Hepatocyte (in vitro differentiated cells): Measurements from ENCODE around the gene DNMT3A. TPM values are rescaled to one million over a fixed set of nuclear protein-coding genes. Genes with fewer than 3 reads are reported as not detected.

Experiments
- DNase-seq: peaks from one replicate; pipeline ENCODE4 v3.0.0-alpha.2; 2016; ENCODE audit warnings: low spot score
- H2AFZ ChIP-seq: fragments of 200-600 bp; sonication (generic); 2 replicates; pipeline ENCODE4 v1.6.0; 2016; ENCODE audit warnings: antibody characterized with exemption, mild to moderate bottlenecking
- H3K27ac ChIP-seq: fragments of 200-600 bp; sonication (generic); 2 replicates; pipeline ENCODE4 v1.5.1; 2016; ENCODE audit warnings: mild to moderate bottlenecking
- H3K27me3 ChIP-seq: fragments of 200-600 bp; sonication (generic); 2 replicates; pipeline ENCODE4 v1.6.1; 2016
- H3K36me3 ChIP-seq: fragments of 200-600 bp; sonication (generic); replicated peaks from 2 replicates; pipeline ENCODE4 v1.5.1; 2016; ENCODE audit warnings: low read depth; ENCODE audit not compliant: insufficient read depth
- H3K4me1 ChIP-seq: fragments of 200-600 bp; sonication (generic); 2 replicates; pipeline ENCODE4 v1.5.1; 2016; ENCODE audit warnings: mild to moderate bottlenecking, moderate library complexity; ENCODE audit not compliant: insufficient read depth
- H3K4me2 ChIP-seq: fragments of 200-600 bp; sonication (generic); 2 replicates; pipeline ENCODE4 v1.6.0; 2016
- H3K4me3 ChIP-seq: fragments of 200-600 bp; sonication (generic); 2 replicates; pipeline ENCODE4 v1.5.1; 2016; ENCODE audit warnings: mild to moderate bottlenecking
- H3K79me2 ChIP-seq: fragments of 200-600 bp; sonication (generic); 2 replicates; pipeline ENCODE4 v1.6.0; 2017; ENCODE audit warnings: mild to moderate bottlenecking
- H3K9me2 ChIP-seq: fragments of 200-600 bp; sonication (generic); replicated peaks from 2 replicates; pipeline ENCODE4 v1.6.0; 2017; ENCODE audit warnings: mild to moderate bottlenecking; ENCODE audit not compliant: insufficient read depth
- H3K9me3 ChIP-seq: fragments of 200-600 bp; sonication (generic); 2 replicates; pipeline ENCODE4 v1.5.1; 2016; ENCODE audit warnings: low read depth, mild to moderate bottlenecking
- H4K20me1 ChIP-seq: fragments of 200-600 bp; sonication (generic); 2 replicates; pipeline ENCODE4 v1.6.0; 2016; ENCODE audit warnings: mild to moderate bottlenecking; ENCODE audit not compliant: insufficient read depth, poor library complexity, severe bottlenecking
- CTCF ChIP-seq: fragments of 200-600 bp; sonication (generic); IDR thresholded peaks from 2 replicates; pipeline ENCODE4 v1.5.1; 2016; ENCODE audit warnings: antibody characterized with exemption, mild to moderate bottlenecking; ENCODE audit not compliant: poor library complexity
- EZH2 ChIP-seq: fragments of 200-600 bp; sonication (generic); IDR thresholded peaks from 2 replicates; pipeline ENCODE4 v1.6.1; 2016; ENCODE audit warnings: antibody characterized with exemption, mild to moderate bottlenecking, borderline replicate concordance
- EZH2phosphoT487 ChIP-seq: fragments of 200-600 bp; sonication (generic); IDR thresholded peaks from one replicate; pipeline ENCODE4 v1.6.1; 2018; ENCODE audit warnings: antibody characterized with exemption, mild to moderate bottlenecking, low read depth, moderate library complexity; ENCODE audit not compliant: unreplicated experiment, severe bottlenecking
- WGBS: methylation state at CpG from one replicate; pipeline ENCODE4 v1.1.6; 2016; ENCODE audit warnings: low lambda C conversion rate; ENCODE audit errors: missing lambda C conversion rate; 5-methylcytosine and 5-hydroxymethylcytosine counted together
- polyA plus RNA-seq: library from polyadenylated mRNA; unstranded; fragments of >200 nt; fragmentation: Nextera tagmentation; extraction: Ambion mirVana; gene quantifications from 2 replicates; pipeline ENCODE4 v1.2.1, GENCODE V29; 2016
- total RNA-seq: library from RNA; depleted of rRNA; stranded (reverse); fragments of >200 nt; gene quantifications from 2 replicates; pipeline ENCODE4 v1.2.3, GENCODE V29; 2014

DNMT3A gene
- total and polyA plus RNA-seq, 2 experiments from 2014 or later: 28.3 to 43.8 TPM

GRCh38 chr2:25336383-25336841 lies 5.3 kb downstream of the DNMT3A start:
- Histone ChIP-seq H2AFZ (no peak overlapping the region), H3K9me3 (no peaks in the 10 kb centered on the region), H3K4me2 (no peak overlapping the region), H3K27me3 (no peaks in the 10 kb centered on the region), H3K36me3 (no peaks in the 10 kb centered on the region), H3K27ac (no peak overlapping the region), H3K4me1 (peaks cover 18% of the 10 kb centered on the region), H3K9me2 (no peaks in the 10 kb centered on the region), H3K4me3 (no peak overlapping the region), H3K79me2 (peaks cover 92% of the 10 kb centered on the region), H4K20me1 (peaks cover 85% of the 10 kb centered on the region)
- no peak for DNase-seq
- 75% methylated on average over 9 of the region's 10 CpGs for WGBS
- no peak for TF ChIP-seq CTCF
- TF ChIP-seq EZH2phosphoT487: no peak
- no peak for TF ChIP-seq EZH2

- 89% methylated on average over 6 of the region's 6 CpGs for WGBS
- H3K9me2 ChIP-seq: no peaks in the 10 kb centered on the region
- peaks cover 96% of the 10 kb centered on the region for H3K79me2 ChIP-seq
- H3K27me3 ChIP-seq: no peaks in the 10 kb centered on the region
- peaks cover 89% of the 10 kb centered on the region for H4K20me1 ChIP-seq
- DNase-seq: no peak
- no peak overlapping the region for H3K27ac ChIP-seq
- H3K4me3 ChIP-seq: no peak overlapping the region
- TF ChIP-seq CTCF (no peak), EZH2phosphoT487 (no peak), EZH2 (no peak)
- H3K36me3 ChIP-seq: no peaks in the 10 kb centered on the region
- H3K4me2 ChIP-seq: no peak overlapping the region
- H3K4me1 ChIP-seq: peaks cover 18% of the 10 kb centered on the region
- H2AFZ ChIP-seq: no peak overlapping the region
- H3K9me3 ChIP-seq: no peaks in the 10 kb centered on the region
Observed at GRCh38 chr2:25335971-25336370, 5.8 kb downstream of the DNMT3A start.

- Histone ChIP-seq H3K4me1 (peaks cover 16% of the 10 kb centered on the region), H3K9me3 (no peaks in the 10 kb centered on the region), H3K9me2 (no peaks in the 10 kb centered on the region), H2AFZ (no peak overlapping the region), H3K4me2 (no peak overlapping the region), H4K20me1 (peaks cover 97% of the 10 kb centered on the region), H3K27me3 (no peaks in the 10 kb centered on the region), H3K79me2 (peaks cover 100% of the 10 kb centered on the region), H3K27ac (no peak overlapping the region), H3K36me3 (no peaks in the 10 kb centered on the region), H3K4me3 (no peak overlapping the region)
- WGBS: 83% methylated on average over 8 of the region's 8 CpGs
- no peak for DNase-seq
- TF ChIP-seq EZH2phosphoT487: no peak
- TF ChIP-seq EZH2: no peak
- no peak for TF ChIP-seq CTCF
Observed at GRCh38 chr2:25335204-25335603, 6.5 kb downstream of the DNMT3A start.

GRCh38 chr2:25334482-25334881 lies 7.2 kb downstream of the DNMT3A start:
- Histone ChIP-seq H4K20me1 (peaks cover 97% of the 10 kb centered on the region), H3K27me3 (no peaks in the 10 kb centered on the region), H3K36me3 (no peaks in the 10 kb centered on the region), H3K4me2 (no peak overlapping the region), H3K4me1 (peaks cover 9% of the 10 kb centered on the region), H3K9me2 (no peaks in the 10 kb centered on the region), H3K4me3 (no peak overlapping the region), H3K79me2 (peaks cover 100% of the 10 kb centered on the region), H3K27ac (no peak overlapping the region), H2AFZ (no peak overlapping the region), H3K9me3 (no peaks in the 10 kb centered on the region)
- no peak for DNase-seq
- TF ChIP-seq EZH2phosphoT487 (no peak), EZH2 (no peak)
- 91% methylated on average over 8 of the region's 8 CpGs for WGBS
